Gastrocnemius medialis (tissue), 4 donors: Measurements from ENCODE around the gene SLC25A26.

Experiments used
- CTCF ChIP-seq, 5 experiments: fragments of 450-650 bp in 3 of 5; fragments of 200-600 bp in 2 of 5; sonication (generic) in 2 of 5; IDR thresholded peaks in 4 of 5; conservative IDR thresholded peaks in 1 of 5; 1 replicate in 4 of 5; 2 replicates in 1 of 5; pipeline ENCODE4 v1.5.1; 2016 to 2019; ENCODE audit warnings: antibody characterized with exemption in 5 of 5, mild to moderate bottlenecking in 3 of 5, moderate library complexity in 3 of 5
- POLR2A ChIP-seq, 2 donors: fragments of 450-650 bp; IDR thresholded peaks; one replicate each; pipeline ENCODE4 v1.6.1; 2017; ENCODE audit warnings: antibody characterized with exemption in 2 of 2, mild to moderate bottlenecking in 2 of 2, moderate library complexity in 2 of 2

GRCh38 chr3:66376568-66376967, 155.8 kb downstream of the SLC25A26 start:
- TF ChIP-seq CTCF (IDR thresholded peaks at IDR 0.05 in 4 of 5, conservative IDR thresholded peaks at IDR 0.05 in 1 of 5) (no peak), POLR2A (IDR thresholded peaks at IDR 0.05) (no peak)
